Ishikawa (cell line): ENCODE results near the gene TAOK2.

Experiments used
- CEBPB ChIP-seq: IDR thresholded peaks from 2 replicates; pipeline ENCODE4 v1.6.1; 2012
- CREB1 ChIP-seq: IDR thresholded peaks from 2 replicates; pipeline ENCODE4 v1.6.1; 2012; ENCODE audit warnings: low read depth
- EGR1 ChIP-seq: IDR thresholded peaks from 2 replicates; pipeline ENCODE4 v1.6.1; 2012
- EP300 ChIP-seq: IDR thresholded peaks from 2 replicates; pipeline ENCODE4 v1.6.1; 2012; ENCODE audit warnings: borderline replicate concordance
- FOXM1 ChIP-seq: IDR thresholded peaks from 2 replicates; pipeline ENCODE4 v1.6.1; 2012; ENCODE audit warnings: low read depth, borderline replicate concordance
- MAX ChIP-seq: IDR thresholded peaks from 2 replicates; pipeline ENCODE4 v1.6.1; 2012
- NFIC ChIP-seq: IDR thresholded peaks from 2 replicates; pipeline ENCODE4 v1.6.1; 2012
- RAD21 ChIP-seq: IDR thresholded peaks from 2 replicates; pipeline ENCODE4 v1.6.1; 2012; ENCODE audit warnings: low read depth
- REST ChIP-seq: IDR thresholded peaks from 2 replicates; pipeline ENCODE4 v1.6.1; 2012; ENCODE audit warnings: low read depth, mild to moderate bottlenecking
- TAF1 ChIP-seq: IDR thresholded peaks from 2 replicates; pipeline ENCODE4 v1.6.1; 2012; ENCODE audit warnings: low read depth, mild to moderate bottlenecking
- TCF12 ChIP-seq: IDR thresholded peaks from 2 replicates; pipeline ENCODE4 v1.6.1; 2012; ENCODE audit warnings: low read depth
- TEAD4 ChIP-seq: IDR thresholded peaks from 2 replicates; pipeline ENCODE4 v1.6.1; 2012
- USF1 ChIP-seq: IDR thresholded peaks from 2 replicates; pipeline ENCODE4 v1.6.1; 2012
- YY1 ChIP-seq: IDR thresholded peaks from 2 replicates; pipeline ENCODE4 v1.6.1; 2012; ENCODE audit warnings: low read depth
- ZBTB7A ChIP-seq: IDR thresholded peaks from 2 replicates; pipeline ENCODE4 v1.6.1; 2012; ENCODE audit warnings: low read depth

Gene TAOK2

GRCh38 chr16:30025574-30025973 lies 51.9 kb downstream of the TAOK2 start:
- no peak for TF ChIP-seq NFIC
- TF ChIP-seq CEBPB: no peak
- no peak for TF ChIP-seq RAD21
- TF ChIP-seq REST: no peak
- no peak for TF ChIP-seq TEAD4
- no peak for TF ChIP-seq TCF12
- no peak for TF ChIP-seq TAF1

GRCh38 chr16:30026449-30026848 lies 52.8 kb downstream of the TAOK2 start:
- TF ChIP-seq TAF1 (no peak), RAD21 (no peak), REST (no peak), EP300 (no peak), YY1 (no peak), ZBTB7A (no peak), TCF12 (no peak), USF1 (no peak), TEAD4 (no peak), EGR1 (no peak), CEBPB (no peak), NFIC (no peak), CREB1 (no peak), MAX (no peak), FOXM1 (no peak)

GRCh38 chr16:30027588-30028437 lies 54.1 kb downstream of the TAOK2 start:
- TF ChIP-seq MAX (no peak), FOXM1 (no peak), EGR1 (no peak), TAF1 (no peak), USF1 (no peak)

GRCh38 chr16:30028438-30029076 lies 54.9 kb downstream of the TAOK2 start:
- TF ChIP-seq CREB1 (no peak), TAF1 (no peak), REST (peak; percentile 97), ZBTB7A (no peak), NFIC (peak; percentile 23; the same call in 1 of the 2 replicates), EP300 (no peak), FOXM1 (no peak), USF1 (no peak), YY1 (0 out of 2 replicates have a peak, but pooled peaks have one; percentile 46), MAX (no peak), TCF12 (0 out of 2 replicates have a peak, but pooled peaks have one; percentile 16), CEBPB (no peak), EGR1 (no peak), TEAD4 (no peak), RAD21 (no peak)
